OCI-M2 (cell line): ENCODE results near the gene RTRAF.

ENCODE experiments used
- DNase-seq: peaks from one replicate; lab custom pipeline; 2025; ENCODE audit not compliant: unreplicated experiment; lab: John Stamatoyannopoulos, UW

Gene RTRAF

DNA sequence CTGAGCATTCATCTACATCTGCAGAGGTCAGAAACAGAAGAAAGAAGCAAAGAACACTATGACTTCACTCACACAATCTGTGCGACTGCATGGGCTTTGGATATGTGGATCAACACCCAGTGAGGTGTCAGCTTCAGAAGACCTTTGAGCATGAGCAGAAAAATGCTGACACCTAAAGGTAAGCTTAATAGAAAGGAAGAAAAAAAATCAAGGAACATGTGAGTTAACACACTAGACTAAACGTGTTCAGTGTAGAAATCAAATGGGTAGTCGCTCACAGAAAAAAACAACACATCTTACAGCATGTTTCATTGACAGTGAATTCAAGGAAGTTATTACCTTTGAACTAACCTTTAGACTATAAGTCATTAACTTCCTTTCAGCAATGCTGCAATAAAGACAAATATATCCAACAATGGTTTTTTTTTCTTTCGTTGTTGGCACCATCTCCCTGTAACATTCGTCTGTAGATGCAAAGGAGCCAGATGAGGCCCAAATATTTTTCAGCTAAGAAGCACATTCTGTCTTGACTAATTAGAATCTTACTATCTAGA lies 30.9 kb downstream of the RTRAF start:
- DNase-seq: no peak

DNA sequence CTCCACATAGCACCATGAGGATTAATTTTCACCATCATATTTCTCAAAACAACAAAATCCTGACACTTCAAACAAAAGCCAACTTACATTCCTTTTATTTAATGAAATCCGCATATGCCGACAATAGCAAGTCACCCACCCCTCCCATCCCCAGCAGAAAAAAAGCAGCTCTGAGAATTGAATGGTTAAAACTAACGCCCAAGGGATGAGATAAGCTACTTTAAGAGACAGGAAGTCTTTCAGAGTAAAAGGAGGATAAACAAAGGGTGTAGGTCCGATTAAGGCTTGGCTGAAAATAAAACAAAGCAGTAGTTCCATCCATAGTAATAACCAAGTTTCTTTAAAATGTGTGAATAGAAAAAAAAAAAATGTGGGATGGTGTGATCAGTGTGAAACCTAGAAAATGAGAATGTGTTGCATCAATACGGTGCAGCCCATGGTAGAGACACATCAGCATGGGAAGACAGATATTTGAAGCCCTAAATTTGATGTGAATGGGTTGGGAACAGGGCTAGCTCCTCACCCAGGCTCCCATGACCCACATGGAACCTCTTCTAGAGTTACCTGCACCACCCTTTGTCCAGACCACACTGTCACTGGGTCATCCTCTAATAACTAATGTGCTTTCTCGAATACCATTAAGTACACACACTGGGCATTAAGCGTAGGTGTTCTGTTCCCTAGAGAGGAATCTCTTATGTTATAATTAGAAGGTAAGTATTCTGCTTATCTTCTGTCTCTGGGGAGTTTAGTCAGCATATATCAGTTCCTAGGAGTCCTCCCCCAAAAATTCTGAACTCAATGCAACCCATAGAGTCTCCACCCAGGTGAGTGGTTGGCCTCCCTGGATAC lies 31.7 kb downstream of the RTRAF start:
- no peak for DNase-seq

DNA sequence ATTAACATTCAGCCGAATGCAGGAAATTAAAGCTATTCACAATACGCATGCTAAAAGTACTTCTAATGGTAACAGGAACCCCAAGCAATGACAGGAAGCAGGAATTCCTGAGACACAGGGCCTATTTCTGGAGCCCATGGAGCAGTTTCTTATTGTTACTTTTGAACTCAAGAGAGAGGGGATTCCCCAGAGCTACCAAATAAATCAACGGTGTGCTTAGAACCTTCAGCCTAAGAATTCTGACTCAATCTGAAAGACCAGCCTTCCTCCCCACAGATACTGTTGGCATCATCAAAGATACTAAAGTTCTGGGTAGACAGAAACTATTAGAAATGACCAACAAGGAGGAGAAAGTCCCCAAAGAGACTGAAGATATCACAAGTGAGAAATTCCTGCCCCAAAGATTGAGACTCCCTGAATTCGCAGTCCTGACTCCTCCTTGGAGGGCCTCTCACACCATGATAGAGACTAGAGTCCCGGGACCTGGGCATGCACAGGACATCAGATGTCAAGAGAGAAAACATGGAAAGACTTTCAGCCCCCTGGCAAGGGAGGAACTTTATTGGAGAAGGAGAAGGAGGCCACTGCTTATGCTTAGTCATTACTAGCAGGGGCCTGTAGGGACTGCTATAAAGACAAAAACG lies 32.7 kb downstream of the RTRAF start:
- no peak for DNase-seq

DNA sequence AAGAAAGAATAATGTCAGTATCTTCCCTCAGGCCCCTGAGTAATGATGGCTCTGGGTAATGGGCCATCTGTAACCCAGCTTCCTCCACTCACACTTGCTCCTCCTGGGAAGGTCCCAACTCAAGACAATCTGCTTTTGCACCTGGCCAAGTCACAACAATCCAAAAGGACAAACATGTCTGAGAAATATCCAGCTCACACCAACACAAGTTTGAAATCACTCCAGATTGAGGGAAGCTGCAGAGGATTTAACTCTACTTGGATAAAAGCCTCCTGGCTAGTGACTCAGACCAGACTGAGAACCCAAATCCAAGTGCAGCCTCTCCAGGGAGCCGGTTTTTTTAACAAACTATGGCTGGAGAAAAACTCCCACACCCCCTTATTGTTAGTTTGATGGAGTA lies 34.2 kb downstream of the RTRAF start:
- no peak for DNase-seq

DNA sequence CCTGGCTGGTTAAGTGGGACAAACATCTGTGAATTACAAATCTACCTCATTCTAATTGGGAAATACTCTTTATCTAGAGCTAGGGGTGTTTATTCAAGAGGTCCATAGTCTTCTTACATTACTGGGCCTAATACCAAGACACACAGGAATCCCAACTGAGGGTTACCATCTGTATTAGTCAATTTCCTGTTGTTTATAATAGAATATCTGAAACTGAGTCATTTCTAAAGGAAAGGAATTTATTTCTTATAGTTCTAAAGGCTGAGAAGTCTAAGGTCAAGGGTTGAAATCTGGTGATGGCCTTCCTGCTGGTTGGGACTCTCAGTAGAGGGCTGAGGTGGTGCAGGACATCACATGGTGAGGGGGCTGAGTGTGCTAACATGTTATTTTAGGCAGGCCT lies 36.0 kb downstream of the RTRAF start:
- no peak for DNase-seq

DNA sequence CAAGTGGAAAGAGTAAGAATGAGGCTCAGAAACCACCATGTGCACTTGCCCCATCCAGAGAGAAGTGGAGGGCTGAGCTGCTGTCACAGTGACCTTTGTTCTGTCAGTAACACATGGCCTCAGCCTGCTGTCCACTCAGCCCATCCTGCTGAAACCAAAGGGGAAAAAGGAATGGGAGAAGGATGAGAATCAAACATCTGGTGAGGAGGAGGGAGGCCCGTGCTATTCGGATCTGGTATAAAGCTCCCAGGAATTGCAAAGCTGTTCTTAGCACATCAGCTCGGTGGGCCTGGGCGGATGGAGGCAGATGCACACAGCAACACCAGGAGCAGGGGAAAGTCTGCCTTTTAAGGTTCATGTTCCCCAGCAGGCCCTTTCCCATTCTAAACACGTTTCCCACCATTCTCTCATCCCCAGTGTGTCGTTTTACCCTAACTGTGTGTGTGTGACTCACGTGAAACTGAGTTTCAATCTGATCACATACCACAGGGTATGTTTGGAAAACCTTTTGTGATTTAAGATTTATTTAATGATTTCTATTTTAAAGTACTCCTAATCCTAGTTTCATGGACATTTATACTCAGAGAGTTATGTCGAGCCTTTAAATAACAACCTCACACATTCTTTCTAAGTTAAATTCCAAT lies 36.8 kb downstream of the RTRAF start:
- DNase-seq: no peak

DNA sequence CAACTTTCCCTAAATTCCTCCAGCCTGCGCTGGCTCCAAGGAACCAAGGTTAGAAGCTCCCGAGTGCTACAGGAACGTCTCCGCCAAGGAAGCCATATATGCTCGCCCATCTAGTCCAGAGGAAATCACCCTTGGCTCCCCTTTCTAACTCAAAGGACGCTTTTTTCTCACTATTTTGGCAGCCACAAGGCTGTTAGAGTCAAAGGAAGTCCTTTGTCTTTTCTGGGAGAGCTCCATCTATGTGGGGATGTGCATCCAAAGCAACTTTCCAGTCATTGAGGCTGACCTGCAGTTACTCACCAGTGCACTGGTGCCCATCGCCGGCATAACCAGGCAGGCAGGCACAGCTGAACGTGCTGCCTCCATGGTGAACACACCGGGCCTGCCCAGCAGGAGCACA lies 37.6 kb downstream of the RTRAF start:
- no peak for DNase-seq

DNA sequence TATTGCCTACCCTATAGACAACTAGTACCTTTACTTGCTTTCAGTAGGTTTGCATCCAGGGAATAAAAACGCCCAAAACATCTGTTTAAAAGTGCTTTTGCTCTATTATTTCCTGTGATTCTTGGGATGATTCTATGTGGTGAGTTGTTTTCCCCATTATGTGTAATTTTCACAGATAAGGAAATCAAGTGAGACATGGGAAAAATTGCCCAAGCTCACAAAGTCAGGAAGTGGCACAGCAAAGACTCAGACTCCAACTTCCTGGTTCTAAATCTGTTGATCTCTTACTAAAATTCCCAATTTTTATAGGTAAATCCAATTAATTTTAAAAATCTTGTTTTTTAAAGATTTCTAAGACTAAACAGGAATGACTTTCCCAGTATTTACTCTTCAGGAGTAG lies 40.5 kb downstream of the RTRAF start:
- DNase-seq: no peak

DNA sequence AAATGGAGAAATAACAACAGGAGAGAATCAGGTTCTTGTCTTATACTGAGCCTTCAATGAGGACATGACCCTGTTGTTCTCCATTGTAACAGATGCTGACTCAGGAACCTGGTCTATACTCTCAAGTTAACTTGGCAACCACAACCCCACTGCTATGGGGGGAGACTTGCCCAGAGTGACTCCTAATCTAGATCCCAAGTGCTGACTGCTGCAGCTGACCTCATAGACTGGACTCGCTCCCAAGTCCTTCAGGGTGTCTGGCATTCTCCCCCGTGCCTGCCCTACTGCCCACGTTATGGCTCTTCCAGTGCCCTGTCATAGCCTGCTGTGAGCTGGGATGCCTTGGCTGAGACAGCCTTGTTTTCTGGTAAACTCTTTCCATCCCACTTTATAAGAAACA lies 42.4 kb downstream of the RTRAF start:
- no peak for DNase-seq

DNA sequence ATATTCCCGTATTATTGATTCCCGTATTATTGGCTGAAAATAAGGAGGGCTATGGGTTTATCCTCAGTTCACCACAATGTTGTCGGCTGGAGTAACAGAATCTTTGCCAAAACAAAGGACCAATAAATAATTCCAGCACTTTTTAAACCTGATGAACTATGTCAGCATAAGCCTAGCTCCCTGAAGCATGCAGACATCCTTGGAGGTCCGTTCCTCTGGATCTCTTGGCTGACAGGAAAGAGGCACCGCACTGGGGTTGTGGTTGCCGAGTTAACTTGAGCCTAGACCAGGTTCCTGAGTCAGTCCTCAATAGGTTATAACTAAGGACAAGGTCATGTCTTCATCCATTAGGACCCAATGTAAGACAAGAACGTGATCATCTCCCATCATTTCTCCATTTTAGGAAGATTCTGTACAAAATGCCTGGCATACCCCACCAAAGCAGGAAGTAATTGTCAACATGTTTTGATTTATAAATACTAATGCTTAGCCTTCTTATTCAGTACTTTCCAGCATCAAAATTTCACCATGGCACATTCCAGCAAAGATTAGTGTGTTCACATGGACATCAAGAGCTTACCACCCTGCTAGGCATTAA lies 43.0 kb downstream of the RTRAF start:
- DNase-seq: no peak

DNA sequence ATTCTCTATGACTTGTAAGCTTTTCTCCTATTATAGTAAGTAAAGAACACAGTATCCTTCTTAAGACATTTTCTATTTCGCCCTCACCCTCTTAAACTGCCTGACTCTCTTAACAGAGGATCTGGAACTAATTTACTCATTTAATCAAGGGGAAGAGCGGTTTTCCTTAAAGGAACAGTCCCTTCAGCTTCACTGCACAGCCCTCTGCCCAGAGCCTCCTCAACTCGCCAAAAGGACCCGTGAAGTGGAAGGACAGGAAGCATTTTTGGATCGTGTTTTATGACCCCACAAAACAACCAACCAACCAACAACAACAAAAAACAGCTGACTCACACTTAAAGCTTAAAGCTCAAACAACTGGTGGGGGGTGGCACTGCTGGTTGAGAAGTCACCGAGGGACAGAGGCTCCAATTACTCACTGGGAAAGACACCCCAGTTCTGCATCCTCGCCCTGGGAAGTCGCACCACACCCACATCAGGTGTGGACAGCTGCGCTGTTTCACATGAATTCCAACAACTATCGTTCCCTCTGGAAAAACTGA lies 43.8 kb downstream of the RTRAF start:
- no peak for DNase-seq

DNA sequence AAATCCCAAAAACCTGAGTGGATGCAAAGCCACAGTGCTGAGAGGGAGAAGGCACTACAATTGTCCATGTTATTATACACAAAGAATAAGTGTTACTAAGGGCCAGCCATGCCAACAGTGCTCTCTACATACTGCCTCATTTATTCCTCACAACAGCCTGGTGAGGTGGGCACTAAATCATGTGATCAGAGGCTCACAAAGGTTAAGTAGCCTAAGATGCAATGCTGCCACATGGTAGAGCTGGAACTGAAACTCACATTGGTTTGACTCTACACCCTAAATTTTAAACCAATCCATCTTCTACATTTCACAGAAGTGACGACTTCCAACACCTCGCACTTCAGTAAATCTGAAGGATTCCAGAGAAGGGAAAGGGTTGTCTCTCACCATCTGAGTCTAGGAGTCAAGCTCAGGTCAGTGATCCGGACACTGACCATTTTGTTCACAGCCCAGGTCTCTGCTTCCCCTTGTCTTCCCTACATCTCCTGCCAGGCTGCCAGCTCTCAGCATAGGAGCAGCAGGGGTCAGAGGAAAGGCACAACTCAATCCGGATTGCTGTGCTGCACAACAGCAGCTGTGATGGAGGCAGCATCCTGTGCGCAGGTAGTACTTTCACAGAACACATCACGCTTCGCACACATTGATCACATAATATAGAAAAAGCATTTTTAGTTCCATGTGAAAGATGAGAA lies 49.9 kb downstream of the RTRAF start:
- no peak for DNase-seq

DNA sequence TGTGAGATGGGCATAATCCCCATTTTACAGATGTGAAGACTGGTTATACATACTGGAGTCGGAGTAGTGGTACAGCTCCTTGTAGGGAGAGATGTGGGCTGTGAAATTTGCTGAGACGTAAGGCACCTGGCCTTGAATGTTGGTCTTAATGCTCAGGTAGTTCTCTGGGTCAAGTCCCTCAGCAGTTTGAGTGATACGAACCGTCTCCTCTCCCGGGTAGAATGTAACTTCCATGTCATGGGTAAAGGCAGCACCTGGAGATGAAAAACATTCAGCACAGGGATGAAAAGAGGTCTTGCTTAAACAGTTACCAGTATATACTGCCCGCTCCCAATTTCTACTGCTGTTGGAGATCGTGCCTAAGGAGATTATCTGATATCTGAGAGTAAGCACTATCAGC lies 51.3 kb downstream of the RTRAF start:
- no peak for DNase-seq

DNA sequence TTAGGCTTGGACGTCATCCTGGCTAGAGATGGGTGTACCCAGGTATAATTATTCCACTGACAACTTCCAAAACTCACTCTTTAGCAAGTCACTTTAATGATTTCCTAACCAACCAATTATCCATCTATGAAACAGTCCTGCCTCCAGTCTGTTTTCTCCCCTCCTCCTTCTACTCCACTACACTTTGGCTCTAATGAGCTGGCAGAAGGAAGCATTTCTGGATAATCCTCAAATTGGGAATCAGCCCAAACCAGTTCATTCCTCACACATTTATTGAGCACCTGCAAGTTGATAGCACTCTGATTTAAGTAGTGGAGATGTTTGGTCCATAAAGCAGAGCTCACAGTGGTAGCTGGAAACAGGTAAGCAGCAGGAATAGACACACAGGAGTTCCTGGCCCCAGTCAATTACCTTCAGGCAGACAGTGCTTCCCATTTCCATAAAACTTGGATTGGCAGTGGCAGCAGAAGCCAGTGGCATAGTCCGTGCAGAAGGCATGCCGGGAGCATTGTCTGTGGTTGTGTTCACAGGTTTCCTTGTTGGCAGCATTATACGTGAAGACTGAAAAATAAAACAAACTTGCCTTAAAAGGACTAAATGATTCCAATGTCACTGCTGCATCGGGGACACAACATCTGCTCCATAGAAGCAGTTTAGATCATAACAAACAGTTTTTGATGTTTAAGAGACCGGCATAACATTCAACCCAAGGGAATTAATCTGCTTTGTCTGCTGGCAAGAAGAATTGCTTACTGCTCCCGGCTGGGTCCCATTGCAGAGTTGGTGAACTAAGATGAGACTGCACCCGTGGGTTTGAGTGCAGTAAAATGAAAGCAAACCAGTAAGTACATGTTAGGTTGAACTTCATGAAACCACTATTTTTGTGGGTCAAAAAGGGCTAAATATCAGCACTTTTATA lies 53.3 kb downstream of the RTRAF start:
- no peak for DNase-seq

DNA sequence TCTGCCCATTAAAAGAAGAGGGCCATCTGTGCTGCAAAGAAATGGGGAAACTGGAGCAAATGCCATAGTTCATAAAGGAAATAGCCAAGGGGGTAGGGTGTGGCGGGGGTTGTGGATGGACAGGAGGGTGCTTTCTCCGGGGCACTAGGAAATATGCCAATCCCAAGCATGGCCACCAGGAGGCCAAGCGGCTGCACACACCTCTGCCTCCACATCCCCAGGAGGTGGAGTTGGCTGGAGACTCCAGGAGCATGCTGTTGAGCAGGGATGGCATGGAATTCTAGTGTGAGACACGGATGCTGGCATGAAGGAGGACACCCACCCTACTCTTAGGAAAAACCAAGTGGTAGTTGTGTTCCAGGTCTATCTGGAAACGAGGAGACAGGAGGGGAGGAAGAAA lies 54.3 kb downstream of the RTRAF start:
- no peak for DNase-seq

DNA sequence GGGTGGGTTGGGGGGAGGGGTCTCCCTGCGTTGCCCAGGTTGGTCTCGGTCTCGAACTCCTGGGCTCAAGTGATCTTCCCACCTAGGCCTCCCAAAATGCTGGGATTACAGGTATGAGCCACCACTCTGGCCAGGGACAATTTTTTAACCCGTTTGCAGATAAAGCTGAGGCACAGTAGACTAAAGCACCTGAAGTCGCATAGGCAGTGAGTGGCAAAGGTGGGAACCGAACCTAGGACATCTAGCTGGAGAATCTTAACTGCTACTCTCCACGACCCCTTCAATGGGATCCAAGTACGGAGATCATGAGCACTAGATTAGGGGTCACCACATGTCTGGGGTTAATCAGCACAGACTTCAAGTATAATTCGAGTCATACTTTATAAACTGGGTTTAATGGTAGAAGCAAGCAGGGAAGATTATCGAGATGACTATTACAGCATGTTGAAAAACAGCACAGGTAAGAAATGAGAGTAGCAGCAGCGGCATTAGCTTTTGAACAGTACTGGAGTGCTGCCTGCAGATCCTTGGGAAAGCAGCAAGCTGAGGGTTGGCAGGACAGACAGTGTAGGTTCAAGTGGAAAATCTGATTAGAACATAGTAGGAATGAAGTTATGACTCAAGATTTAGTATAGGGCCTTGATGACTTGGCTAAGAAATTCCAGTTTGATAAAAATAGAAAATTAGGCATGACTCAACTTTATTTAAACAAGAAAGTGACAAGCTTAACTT lies 55.6 kb downstream of the RTRAF start:
- DNase-seq: no peak

DNA sequence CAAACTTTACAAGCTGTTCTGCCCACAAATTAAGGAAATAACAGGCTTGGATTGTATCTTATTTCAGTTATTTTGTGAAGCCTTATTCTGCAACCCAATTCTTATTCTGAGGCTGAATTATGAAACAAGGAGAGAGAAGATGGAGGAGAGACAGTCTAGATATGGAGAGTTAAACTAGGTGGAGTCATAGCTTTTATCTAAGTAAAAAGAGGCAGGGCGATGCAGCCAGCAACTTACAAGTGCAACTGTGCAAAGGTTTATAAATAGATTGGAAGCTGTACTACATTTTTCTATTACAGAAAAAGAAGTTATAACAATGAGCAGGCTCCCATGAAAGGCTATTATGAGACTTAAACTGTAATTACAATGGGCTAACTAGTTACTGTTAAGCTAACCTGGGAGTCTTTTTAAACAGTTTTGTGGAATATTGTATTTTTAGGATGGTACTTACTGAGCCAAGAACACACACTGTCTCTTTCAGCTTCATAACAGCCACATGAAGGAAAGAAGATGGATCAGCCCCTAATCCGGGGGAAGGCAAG lies 57.1 kb downstream of the RTRAF start:
- no peak for DNase-seq

DNA sequence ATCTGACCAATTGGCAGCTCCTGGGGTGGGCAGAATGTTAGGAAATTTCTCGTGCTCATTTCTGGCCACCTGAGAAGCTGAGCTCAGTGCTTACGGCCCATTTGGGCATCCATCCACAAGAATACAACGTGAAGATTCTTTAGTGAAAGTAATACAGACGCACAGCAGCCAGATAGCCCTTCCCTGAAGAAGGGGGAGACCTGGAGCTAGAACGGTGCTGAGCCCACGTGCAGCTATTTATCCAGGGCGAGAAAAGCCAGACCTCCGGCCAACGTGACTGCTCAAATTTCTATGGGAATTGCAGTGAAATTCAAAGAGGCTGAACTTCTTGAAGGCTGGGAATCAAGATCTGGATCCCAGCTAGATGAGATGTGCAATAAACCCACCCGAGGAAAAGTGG lies 58.8 kb downstream of the RTRAF start:
- no peak for DNase-seq
